Stimulated activated CD4-positive, alpha-beta T cell treated with anti-CD3 and anti-CD28 coated beads, Interleukin-1b, Interleukin-23, amount 100 ng/mL, for 4 hours (primary cell): ENCODE measurements around the gene FMNL1.

Experiments used
- DNase-seq, 2 donors: peaks; one replicate each; pipeline ENCODE4 v3.0.0-alpha.2; 2020; ENCODE audit warnings: low read depth in 2 of 2

FMNL1 gene

GRCh38 chr17:45223539-45224528 is 2.1 kb downstream of the FMNL1 start:
- DNase-seq = peak in 1 of 2 donors; percentile 26

DNA sequence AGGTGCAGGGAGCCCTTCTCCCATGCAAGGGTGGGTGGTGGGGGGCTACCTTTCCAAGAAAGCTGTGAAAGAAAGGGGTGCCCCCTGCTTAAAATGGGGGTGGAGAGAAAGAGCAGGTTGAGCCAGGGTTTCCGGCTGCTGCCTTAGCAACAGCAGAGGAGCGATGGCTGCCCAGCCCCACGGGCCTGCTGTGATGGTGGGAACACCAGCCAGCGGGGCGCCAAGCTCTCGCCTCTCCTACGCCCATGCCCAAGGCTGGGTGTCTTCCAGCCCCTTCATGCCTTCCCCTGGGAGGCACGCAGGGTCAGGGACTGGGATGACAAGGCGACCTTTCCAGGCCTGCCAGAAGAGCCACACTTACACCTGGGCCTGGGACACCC is 3.0 kb downstream of the FMNL1 start:
- no peak for DNase-seq

DNA sequence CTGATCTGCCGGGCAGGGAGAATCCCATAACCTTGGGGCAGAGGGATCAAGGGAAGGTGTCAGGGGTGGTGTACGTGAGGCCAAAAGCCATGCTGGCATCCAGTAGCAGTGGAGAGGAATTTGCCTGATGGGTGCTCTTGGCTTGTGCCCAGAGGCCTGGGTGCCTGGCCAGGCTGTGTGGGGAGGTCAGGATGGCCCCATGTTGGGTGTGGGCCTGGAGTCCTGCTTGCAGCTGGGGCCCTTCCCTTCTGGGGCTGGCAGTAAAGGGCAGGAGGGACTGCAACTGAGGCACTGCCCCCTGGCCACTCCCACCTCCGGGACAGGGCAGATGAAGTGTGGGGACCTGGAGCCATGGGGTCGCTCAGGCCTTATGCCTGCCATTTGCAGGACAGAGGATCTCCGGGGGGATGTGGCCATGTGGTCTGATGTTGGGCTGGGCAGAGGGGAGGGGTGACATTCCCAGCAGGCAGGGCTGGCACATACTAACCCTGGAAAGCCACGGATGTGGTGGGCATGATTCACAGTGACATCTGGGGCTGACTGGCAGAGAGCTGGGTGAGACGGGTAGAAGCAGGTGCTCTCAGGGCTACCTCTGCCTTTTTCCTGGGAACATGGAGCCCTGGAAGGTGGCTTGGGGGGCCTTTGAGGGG is 3.5 kb downstream of the FMNL1 start:
- peak in 1 of 2 donors; percentile 43 for DNase-seq

DNA sequence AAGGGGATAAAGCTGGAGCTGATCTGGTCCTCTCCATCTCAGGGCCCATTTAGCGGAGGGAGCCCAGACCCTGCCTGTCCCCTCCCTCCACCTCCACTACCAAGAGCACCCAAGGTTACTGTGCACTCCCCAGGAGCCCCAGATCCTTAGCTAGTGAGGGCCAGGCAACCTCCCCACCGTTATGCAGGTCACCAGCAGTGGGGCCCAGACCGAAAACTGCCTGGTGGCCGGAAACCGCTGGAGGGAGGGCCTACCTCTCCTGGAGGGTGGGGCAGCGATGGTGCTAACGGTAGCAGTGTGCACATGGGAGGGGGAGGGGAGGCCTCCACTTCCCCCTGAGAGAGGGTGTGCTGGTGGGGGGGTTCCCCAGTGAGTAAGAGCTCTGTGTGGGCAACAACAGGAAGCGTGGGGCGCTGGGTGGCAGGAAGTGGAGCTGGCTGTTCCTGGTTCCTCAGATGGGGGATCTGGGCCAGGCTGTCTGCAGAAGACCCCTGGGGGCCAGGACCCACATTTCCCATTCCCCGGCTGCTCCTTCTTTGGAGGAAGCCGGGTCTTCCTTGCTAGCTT is 4.4 kb downstream of the FMNL1 start:
- DNase-seq = peak; percentile 91

- DNase-seq = no peak
Measured at GRCh38 chr17:45226576-45226975, 4.9 kb downstream of the FMNL1 start.

- no peak for DNase-seq
Measured at GRCh38 chr17:45227101-45227925, 5.6 kb downstream of the FMNL1 start.

DNA sequence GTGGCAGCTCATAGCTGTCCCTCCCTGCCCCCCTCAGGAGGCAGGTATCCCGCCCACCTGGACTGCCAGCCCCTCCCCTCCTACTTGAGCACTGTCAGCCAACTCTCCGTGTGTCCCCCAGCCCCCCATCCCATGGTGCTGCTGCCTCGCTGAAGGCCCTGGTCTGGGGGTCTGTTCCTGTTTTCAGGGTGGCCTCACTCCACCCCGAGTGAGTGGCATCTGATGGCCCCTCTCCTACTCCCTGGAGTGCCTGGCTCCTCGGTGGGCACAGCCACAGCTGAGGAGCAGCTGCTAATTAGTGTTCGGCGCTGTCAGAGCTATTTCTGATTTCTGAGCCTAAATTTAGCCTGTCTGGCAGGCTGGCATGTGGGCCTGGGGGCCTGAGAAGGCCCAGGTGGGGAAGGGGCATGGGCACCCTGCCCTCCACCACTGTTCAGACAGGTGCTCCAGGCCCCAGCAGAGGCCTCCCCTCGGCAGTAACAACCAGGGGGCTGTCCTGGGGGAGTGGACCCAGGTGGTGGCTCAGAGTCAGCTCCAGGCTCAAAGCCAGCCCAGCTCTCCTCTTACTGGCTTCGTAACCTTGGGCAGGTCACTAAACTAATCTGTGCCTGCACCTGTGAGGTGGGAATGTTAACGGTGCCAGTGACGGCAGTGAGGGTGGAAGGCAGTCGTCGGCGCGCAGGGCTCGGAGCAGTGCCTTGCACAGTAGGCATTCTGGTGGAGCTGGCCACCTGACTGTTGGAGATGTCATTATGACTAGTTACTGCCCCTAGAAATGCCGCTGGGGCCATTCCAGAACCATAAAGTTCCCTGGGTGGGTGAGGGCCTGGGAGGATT is 6.5 kb downstream of the FMNL1 start:
- peak in 1 of 2 donors; percentile 35 for DNase-seq

DNA sequence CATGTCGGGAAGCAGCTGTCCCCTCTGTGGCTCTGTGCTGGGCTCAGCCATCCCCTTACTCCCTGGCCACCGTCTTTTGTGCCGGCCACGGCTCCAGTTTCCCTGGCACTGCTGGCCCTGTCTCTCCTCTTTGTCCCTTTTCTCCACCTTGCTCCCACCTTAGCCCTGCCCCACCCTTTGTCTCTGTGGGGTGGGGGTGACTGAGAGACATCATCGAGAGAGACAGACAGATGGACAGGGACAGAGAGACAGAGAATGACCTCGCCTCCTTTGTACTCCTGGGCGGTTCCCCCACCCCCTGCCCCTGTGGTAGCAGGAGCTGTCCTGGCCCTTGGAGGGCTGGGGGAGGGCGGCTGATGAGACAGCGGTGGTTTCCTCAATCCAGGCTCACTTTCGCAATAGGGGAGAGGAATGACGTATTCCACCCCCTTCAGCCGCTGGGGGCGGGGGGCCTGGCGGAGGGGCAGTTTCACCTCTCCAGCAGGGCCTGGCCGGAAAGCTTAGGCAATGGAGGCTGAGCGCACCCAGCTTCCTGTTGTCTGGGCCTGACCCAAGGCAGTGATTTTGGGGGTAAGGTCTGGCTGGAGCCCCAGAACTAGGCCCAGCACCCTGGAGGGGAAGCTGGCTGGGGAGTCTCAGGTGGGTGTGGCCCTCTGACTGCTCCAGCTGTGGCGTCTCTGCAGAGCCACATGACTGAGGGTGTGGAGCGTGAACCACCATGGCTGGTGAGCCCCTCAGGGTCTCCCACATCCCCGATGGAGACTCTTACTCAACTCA is 7.3 kb downstream of the FMNL1 start:
- peak; percentile 50 to 81 for DNase-seq

DNA sequence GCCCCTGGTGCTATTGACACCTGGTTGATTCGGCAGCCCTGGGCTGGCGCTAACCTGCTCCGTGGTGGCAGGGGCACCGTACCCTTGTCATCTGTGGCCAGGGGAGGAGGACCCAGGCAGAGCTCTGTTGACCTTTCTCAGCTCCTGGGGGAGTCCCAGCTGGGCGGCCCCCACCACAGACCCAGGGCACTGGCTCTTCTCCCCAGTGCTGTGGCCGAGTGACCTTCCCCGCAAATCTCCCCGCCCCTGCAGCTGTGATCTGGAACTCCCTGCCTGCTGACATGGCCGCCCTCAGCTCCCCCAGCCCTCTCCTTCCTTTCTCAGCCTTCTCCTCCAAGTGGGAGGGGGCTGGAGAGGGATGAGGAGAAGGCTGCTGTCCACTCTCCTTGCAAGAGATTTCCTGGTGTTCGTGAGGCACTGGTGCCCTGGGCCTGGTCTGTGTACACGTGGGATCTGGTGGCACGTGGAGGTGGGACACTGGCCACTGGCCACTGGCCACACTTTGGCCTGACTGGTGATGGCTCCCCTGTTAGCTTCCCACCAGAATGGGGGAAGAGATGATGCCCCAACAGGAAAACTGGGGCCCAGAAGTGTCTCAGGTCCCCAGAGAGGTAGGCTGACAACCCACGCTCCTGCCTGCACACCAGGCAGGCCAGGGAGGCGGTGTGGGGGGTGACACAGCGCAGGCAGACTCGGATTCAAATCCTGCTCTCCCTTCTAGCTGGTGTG is 8.2 kb downstream of the FMNL1 start:
- DNase-seq = no peak

- DNase-seq = no peak
Measured at GRCh38 chr17:45230410-45230786, 8.7 kb downstream of the FMNL1 start.

DNA sequence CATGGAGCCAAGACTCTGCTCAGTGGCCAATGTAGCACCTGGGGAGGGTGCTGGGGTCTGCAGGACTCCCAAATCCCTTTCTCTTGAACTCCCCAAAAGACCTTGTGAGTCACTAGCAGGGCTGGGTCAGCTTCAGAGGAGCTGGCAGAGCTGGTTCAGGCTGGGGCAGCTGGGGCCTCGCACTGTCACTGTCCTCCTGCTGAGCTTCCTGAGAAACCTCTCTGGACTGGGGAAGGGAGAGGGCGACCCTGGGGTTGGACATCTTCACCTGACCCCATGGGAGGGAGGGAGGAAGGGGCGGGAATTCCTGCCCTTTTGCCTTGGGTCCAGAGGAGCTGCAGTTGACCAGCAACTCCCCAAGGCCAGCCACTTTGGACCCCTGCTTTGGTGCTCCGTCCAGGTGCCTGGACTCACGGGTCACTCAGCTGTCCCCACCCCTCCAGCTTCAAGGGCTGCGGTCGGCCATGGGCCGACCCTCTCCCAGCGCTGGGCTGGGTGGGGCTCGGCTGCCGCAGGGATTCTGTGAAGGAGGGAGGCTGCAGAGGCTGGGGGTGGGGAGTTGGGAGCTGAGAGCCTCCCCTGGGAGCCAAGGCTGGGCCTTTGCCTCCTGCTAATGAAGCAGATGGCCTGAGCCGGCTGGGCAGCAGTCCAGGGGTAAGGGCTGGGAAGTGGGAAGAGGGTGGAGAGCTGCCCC is 9.2 kb downstream of the FMNL1 start:
- no peak for DNase-seq

- DNase-seq = no peak
Measured at GRCh38 chr17:45231481-45232116, 9.9 kb downstream of the FMNL1 start.

GRCh38 chr17:45232514-45233422 is 11.1 kb downstream of the FMNL1 start:
- DNase-seq = no peak

DNA sequence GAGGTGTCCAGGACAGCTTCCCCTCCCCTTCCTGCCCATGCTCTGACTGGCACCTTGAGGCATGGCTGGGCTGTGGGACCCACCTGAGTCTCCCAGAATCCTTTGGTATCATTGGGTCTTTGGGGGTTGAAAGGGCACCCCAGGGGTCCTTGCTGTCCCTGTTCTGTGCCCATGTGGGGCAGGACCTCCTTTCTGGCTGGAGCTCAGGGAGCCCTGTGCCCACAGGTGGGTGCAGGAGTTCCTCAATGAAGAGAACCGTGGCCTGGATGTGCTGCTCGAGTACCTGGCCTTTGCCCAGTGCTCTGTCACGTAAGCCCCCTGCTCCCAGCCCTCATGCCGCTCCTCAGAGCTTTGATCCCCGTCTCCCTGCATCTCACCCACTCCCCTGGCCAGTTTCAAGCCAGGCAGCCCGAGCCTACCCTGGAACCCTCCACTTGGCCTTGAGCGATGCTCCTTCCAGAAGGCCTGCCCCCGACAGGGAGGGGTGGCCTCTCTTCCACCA is 11.8 kb downstream of the FMNL1 start:
- DNase-seq = no peak

GRCh38 chr17:45234641-45235415 is 13.1 kb downstream of the FMNL1 start:
- peak in 1 of 2 donors; percentile 34 for DNase-seq
